Calu3 (cell line): ENCODE data around the gene IDI1. TPM values are rescaled to one million over a fixed set of nuclear protein-coding genes. Genes with fewer than 3 reads are reported as not detected.

Experiments used
- BruUV-seq: library from RNA; stranded (reverse); fragments of 400-500 nt; replicated peaks from 2 replicates; lab custom pipeline; 2021; lab: Mats Ljungman, UMichigan
- CTCF ChIA-PET: fragments of 300-600 bp; sonication (Branson Sonifier 250); formaldehyde crosslinking; loops from one replicate; lab custom pipeline; 2022; ENCODE audit warnings: antibody characterized with exemption; lab: Charles Lee
- DNase-seq: peaks from one replicate; pipeline ENCODE4 v3.0.0; 2022
- H3K27ac Mint-ChIP-seq: one replicate; pipeline ENCODE4 v1.8.0; 2022; ENCODE audit warnings: mixed read lengths; ENCODE audit not compliant: unreplicated experiment
- H3K27me3 Mint-ChIP-seq: one replicate; pipeline ENCODE4 v1.8.0; 2022; ENCODE audit warnings: mixed read lengths; ENCODE audit not compliant: unreplicated experiment
- H3K36me3 Mint-ChIP-seq: one replicate; pipeline ENCODE4 v1.8.0; 2022; ENCODE audit warnings: mild to moderate bottlenecking, moderate library complexity, mixed read lengths; ENCODE audit not compliant: insufficient read depth, unreplicated experiment
- H3K4me1 Mint-ChIP-seq: one replicate; pipeline ENCODE4 v1.8.0; 2022; ENCODE audit warnings: mild to moderate bottlenecking, low read depth, mixed read lengths; ENCODE audit not compliant: unreplicated experiment
- H3K4me3 Mint-ChIP-seq: one replicate; pipeline ENCODE4 v1.8.0; 2022; ENCODE audit warnings: mild to moderate bottlenecking, low read depth, moderate library complexity, mixed read lengths; ENCODE audit not compliant: unreplicated experiment
- H3K9me3 Mint-ChIP-seq: one replicate; pipeline ENCODE4 v1.8.0; 2022; ENCODE audit warnings: low read depth, mixed read lengths; ENCODE audit not compliant: unreplicated experiment
- CTCF ChIP-seq: fragments of 200-600 bp; IDR thresholded peaks from one replicate; pipeline ENCODE4 v1.8.0; 2022; ENCODE audit warnings: antibody characterized with exemption; ENCODE audit not compliant: unreplicated experiment
- intact Hi-C: fragments of 100-400 bp; cut with micrococcal nuclease; formaldehyde crosslinking; loops from one replicate; pipeline ENCODE4 v1.10.0; 2022; ENCODE audit not compliant: unreplicated experiment
- total RNA-seq: library from RNA; stranded (reverse); gene quantifications from 2 replicates; pipeline ENCODE4 v1.2.3, GENCODE V29; 2022

The IDI1 gene
- total RNA-seq, 1 experiment from 2014 or later = 108 TPM

GRCh38 chr10:1049425-1049958, 573 bp upstream of the IDI1 start:
- H3K27me3 Mint-ChIP-seq = no peaks in the 10 kb centered on the region
- CTCF ChIA-PET = interaction anchor here (0.7 to 0.9 kb wide), 4 partner anchors 14 to 1457 kb away, joined by 3 to 5 read pairs (median 4); no protein-coding TSS in a partner anchor
- no peak for DNase-seq

DNA sequence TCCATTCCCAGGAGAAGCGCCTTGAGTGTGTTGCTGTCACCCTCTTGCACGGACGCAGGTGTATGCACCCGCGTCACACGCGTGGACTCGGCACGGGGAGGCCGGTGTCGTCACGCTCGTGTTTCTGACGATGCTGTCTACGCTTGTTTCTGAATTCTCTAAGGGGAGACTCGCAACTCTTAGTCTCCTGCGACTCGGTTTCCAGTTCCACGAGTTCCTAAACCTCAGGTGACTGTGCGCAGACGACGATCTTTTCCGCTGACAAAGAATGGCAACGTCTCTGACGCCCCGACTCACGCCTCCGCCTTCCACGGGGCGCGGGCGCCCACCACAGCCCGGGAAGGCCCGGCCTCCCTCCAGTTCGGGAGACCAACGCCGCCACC, 579 bp downstream of the IDI1 start:
- no peak for DNase-seq
- TSS peak; percentile 55 for BruUV-seq
- peak overlapping the region; percentile 98 for H3K27ac Mint-ChIP-seq
- intact Hi-C loops = no loop called here
- TF ChIP-seq CTCF = no peak
- H3K36me3 Mint-ChIP-seq = peaks cover 78% of the 10 kb centered on the region
- CTCF ChIA-PET = no interaction called here
- peak overlapping the region; percentile 83 for H3K4me3 Mint-ChIP-seq
- H3K9me3 Mint-ChIP-seq = no peaks in the 10 kb centered on the region
- peaks cover 36% of the 10 kb centered on the region for H3K4me1 Mint-ChIP-seq
- H3K27me3 Mint-ChIP-seq = no peaks in the 10 kb centered on the region

More at GRCh38 chr10:1049425-1049958, 573 bp upstream of the IDI1 start:
- Mint-ChIP-seq H3K36me3 (peaks cover 74% of the 10 kb centered on the region), H3K27ac (peak overlapping the region; percentile 98), H3K9me3 (no peaks in the 10 kb centered on the region), H3K4me1 (peaks cover 36% of the 10 kb centered on the region), H3K4me3 (peak overlapping the region; percentile 83)
- TF ChIP-seq CTCF = no peak
- intact Hi-C loops = no loop called here
- TSS peak; percentile 84 for BruUV-seq

DNA sequence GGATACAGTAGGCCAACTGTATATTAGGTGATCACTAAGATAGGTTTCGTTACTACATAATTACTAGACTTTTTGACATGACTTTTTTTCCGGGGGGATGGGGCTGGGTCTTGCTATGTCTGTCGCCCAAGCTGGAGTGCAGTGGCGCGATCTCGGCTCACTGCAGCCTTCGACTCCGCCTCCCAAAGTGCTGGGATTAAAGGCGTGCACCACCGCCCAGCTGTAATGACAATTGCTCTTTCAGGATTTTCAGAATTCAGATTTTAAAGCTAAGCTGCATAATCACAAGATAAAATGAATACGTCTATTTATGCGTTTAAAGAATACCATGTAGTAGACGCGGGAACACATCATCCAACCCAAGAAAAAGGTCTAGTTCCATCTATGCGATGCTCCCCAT, 982 bp downstream of the IDI1 start:
- intact Hi-C loops = no loop called here
- TF ChIP-seq CTCF = no peak
- CTCF ChIA-PET = no interaction called here
- Mint-ChIP-seq H3K27me3 (no peaks in the 10 kb centered on the region), H3K36me3 (peaks cover 78% of the 10 kb centered on the region), H3K27ac (peak overlapping the region; percentile 98), H3K4me3 (peak overlapping the region; percentile 83), H3K9me3 (no peaks in the 10 kb centered on the region), H3K4me1 (peaks cover 34% of the 10 kb centered on the region)
- DNase-seq = peak; percentile 11
- no TSS peak for BruUV-seq

GRCh38 chr10:1045415-1045814, 3.5 kb downstream of the IDI1 start:
- H3K27ac Mint-ChIP-seq = peak overlapping the region; percentile 74
- CTCF ChIA-PET = interaction anchor here (0.5 to 0.6 kb wide), 2 partner anchors 143 to 589 kb away, joined by 3 to 4 read pairs; no protein-coding TSS in a partner anchor
- intact Hi-C loops = no loop called here
- H3K36me3 Mint-ChIP-seq = peaks cover 88% of the 10 kb centered on the region
- TF ChIP-seq CTCF = no peak
- H3K9me3 Mint-ChIP-seq = no peaks in the 10 kb centered on the region
- H3K4me1 Mint-ChIP-seq = peaks cover 34% of the 10 kb centered on the region
- H3K27me3 Mint-ChIP-seq = no peaks in the 10 kb centered on the region
- BruUV-seq = no TSS peak
- no peak for DNase-seq
- H3K4me3 Mint-ChIP-seq = peak overlapping the region; percentile 57
